Measurements from ENCODE around the gene FOXA2.

Gene FOXA2

GRCh38 chr20:22575737-22576136 lies 8.6 kb downstream of the FOXA2 start:
- DNase-seq (ENCODE audit: low spot score), result no peak
- TF ChIP-seq, protein P1, sequence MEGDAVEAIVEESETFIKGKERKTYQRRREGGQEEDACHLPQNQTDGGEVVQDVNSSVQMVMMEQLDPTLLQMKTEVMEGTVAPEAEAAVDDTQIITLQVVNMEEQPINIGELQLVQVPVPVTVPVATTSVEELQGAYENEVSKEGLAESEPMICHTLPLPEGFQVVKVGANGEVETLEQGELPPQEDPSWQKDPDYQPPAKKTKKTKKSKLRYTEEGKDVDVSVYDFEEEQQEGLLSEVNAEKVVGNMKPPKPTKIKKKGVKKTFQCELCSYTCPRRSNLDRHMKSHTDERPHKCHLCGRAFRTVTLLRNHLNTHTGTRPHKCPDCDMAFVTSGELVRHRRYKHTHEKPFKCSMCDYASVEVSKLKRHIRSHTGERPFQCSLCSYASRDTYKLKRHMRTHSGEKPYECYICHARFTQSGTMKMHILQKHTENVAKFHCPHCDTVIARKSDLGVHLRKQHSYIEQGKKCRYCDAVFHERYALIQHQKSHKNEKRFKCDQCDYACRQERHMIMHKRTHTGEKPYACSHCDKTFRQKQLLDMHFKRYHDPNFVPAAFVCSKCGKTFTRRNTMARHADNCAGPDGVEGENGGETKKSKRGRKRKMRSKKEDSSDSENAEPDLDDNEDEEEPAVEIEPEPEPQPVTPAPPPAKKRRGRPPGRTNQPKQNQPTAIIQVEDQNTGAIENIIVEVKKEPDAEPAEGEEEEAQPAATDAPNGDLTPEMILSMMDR (IDR thresholded peaks at IDR 0.05), result no peak
- H3K4me3 ChIP-seq, result no peak overlapping the region
- no peak overlapping the region for H3K27ac ChIP-seq

DNA sequence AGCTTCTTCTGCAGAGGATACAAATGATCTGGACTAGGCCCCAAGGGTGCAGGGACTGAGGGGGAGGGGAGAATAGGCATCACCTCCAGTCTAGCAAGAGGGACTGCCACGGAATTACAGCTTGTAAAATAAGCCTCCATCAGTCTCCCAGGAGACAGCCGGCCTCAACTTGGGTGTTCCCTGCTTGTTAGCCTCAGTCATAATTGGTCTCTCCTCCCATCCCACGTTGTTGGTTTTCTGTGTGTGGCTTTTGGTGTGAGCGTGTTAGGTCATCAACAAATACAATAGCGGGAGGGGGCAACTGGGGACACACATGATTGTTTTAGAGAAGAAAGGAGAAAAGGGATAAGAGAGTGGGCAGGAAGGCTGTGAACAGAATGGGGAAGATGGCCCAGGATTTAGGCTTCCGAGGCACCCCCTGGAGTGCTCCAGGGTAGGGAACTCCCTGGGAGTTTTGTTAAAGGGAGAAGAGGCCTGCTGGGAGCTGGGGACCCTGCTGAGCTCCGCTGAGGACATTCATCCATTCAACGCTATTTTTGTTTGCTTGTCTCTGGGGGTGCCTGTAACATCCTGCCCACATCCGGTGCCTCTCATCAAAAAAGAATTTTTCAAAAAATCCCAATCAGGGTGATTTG lies 9.2 kb downstream of the FOXA2 start:
- TF ChIP-seq, protein P1 (IDR thresholded peaks at IDR 0.05), result no peak
- H3K27ac ChIP-seq, result no peak overlapping the region
- peak; percentile 62 for DNase-seq (ENCODE audit: low spot score)
- H3K4me3 ChIP-seq, result no peak overlapping the region

- DNase-seq (ENCODE audit: low spot score), result no peak
- H3K4me3 ChIP-seq, result no peak overlapping the region
- TF ChIP-seq, protein P1 (IDR thresholded peaks at IDR 0.05), result no peak
- H3K27ac ChIP-seq, result no peak overlapping the region
These were observed 9.8 kb downstream of the FOXA2 start for GRCh38 chr20:22574545-22575086.

DNA sequence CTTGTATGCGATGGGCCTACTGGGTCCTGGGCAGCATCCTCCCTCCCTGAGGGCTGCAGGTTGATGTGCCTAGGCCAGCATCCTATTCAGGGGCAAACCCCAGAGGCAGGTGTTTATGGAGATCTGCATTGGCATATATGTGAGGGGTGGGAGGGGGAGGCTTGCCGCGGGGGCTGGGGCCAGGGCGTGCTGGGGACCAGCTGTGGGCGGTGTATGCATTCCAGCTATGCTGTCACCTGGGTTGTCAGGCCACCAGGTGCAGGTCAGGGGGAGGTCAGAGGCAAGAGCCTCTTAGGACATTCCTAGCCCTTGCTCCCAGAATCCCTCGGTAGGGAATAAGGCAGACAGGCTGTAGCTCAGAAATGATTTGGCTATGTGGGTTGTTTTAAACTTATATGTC lies 11.9 kb downstream of the FOXA2 start:
- H3K27ac ChIP-seq, result no peak overlapping the region
- TF ChIP-seq, protein P1 (IDR thresholded peaks at IDR 0.05), result no peak
- H3K4me3 ChIP-seq, result no peak overlapping the region
- DNase-seq (ENCODE audit: low spot score), result no peak

DNA sequence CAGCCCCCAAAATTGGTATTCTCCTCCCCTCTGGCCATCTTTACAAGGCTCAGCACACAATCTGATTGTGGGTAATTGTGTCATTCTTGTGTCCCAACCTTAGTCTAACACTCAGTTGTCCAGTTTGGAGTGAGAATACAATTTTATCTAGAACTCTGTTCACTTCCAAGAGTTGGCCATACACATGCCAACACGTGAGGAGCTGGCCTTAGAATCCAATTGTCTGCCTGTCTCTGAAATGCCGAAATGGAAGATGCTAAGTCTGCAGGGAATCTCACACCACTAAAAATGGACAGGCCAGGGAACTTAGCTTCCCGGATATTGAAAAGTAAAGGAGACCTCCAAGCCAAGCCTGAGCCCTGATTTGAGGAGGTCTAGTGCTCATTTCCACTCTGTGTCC lies 12.3 kb downstream of the FOXA2 start:
- Histone ChIP-seq H3K4me3 (no peak overlapping the region), H3K27ac (no peak overlapping the region)
- no peak for DNase-seq (ENCODE audit: low spot score)
- TF ChIP-seq, protein P1 (IDR thresholded peaks at IDR 0.05), result no peak

- DNase-seq (ENCODE audit: low spot score), result no peak
- TF ChIP-seq, protein P1 (IDR thresholded peaks at IDR 0.05), result no peak
- no peak overlapping the region for H3K27ac ChIP-seq
- no peak overlapping the region for H3K4me3 ChIP-seq
These were observed 15.0 kb downstream of the FOXA2 start for GRCh38 chr20:22569353-22569752.

DNA sequence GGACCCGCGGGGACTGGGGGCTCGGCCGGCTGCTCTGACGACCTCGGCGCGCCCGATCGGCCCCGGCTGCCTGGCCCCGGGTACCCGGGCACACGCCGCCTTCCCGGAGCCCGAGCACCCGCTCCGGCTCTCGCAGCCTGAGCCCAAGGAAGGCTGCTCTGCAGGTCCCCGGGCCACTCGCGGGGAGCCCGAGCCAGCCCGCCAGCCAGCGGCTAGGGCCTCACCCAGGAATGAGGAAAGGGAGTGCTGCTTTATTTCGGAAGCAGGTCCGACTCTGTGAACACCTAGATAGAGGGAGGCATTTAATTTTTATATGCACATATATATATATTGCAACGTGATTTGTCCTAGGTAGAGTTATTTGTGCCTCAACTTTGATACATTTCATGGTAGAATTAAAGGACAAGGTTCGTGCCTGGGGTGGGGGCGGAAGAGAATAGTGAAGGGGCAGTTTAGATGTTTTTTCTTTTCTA lies 15.5 kb downstream of the FOXA2 start:
- H3K27ac ChIP-seq, result no peak overlapping the region
- no peak for DNase-seq (ENCODE audit: low spot score)
- H3K4me3 ChIP-seq, result peak overlapping the region; percentile 25
- TF ChIP-seq, protein P1 (IDR thresholded peaks at IDR 0.05), result no peak
